Choroid plexus epithelial cell (primary cell): ENCODE data around the gene TP63.

ENCODE experiments used
- DNase-seq: peaks from one replicate; pipeline ENCODE4 v3.0.0-alpha.2; 2010; ENCODE audit warnings: low read depth
- H3K4me3 ChIP-seq: 2 replicates; pipeline ENCODE4 v1.5.1; 2011; ENCODE audit warnings: low read depth, mild to moderate bottlenecking, control low read depth, low read length, moderate library complexity
- TF ChIP-seq, protein P1 (sequence below): conservative IDR thresholded peaks from 2 replicates; pipeline ENCODE4 v1.5.1; 2011; ENCODE audit warnings: low read depth, mild to moderate bottlenecking, control low read depth, inconsistent platforms, low read length, moderate library complexity

The TP63 gene

DNA sequence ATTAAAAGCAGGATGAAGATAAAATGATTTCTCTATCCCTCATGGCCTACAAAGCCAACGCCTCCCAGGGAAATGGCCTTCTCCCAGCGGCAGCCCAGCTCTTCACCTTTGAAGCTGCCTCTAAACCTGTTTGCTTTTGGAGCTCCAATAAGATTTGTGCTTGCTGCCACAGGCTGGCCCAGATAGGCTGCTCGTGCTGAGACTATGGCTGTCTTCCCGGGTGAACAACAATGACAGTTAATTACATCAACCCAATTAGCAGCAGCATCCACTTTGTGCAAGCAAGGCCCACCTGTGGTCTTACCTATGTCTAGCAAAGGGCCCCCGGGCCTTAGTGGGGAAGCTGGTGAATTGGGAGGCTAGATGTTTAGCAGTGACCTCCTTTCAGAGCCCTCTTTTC is 309.9 kb downstream of the TP63 start:
- TF ChIP-seq, protein P1, sequence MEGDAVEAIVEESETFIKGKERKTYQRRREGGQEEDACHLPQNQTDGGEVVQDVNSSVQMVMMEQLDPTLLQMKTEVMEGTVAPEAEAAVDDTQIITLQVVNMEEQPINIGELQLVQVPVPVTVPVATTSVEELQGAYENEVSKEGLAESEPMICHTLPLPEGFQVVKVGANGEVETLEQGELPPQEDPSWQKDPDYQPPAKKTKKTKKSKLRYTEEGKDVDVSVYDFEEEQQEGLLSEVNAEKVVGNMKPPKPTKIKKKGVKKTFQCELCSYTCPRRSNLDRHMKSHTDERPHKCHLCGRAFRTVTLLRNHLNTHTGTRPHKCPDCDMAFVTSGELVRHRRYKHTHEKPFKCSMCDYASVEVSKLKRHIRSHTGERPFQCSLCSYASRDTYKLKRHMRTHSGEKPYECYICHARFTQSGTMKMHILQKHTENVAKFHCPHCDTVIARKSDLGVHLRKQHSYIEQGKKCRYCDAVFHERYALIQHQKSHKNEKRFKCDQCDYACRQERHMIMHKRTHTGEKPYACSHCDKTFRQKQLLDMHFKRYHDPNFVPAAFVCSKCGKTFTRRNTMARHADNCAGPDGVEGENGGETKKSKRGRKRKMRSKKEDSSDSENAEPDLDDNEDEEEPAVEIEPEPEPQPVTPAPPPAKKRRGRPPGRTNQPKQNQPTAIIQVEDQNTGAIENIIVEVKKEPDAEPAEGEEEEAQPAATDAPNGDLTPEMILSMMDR = no peak
- no peak overlapping the region for H3K4me3 ChIP-seq
- no peak for DNase-seq

DNA sequence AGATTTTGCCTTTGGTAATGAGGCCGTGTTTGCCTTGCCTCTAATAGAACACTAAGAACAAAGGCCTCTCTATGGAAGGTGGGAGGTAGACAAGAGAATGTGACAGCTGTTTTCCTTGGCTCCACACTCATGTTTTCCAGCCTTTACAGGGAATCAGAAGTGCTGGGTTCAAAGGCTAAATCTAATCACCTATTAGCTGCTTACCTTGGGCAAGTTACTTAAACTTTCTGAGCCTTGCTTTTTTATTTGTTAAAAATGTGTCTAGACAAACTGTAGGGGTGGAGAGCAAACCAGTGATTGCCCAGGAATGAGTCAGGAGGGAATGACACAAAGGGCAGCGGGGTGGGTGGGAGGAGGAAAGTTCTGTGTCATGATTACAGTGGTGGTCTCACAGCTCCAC is 310.5 kb downstream of the TP63 start:
- no peak overlapping the region for H3K4me3 ChIP-seq
- TF ChIP-seq, protein P1 = no peak
- peak; percentile 54 for DNase-seq

DNA sequence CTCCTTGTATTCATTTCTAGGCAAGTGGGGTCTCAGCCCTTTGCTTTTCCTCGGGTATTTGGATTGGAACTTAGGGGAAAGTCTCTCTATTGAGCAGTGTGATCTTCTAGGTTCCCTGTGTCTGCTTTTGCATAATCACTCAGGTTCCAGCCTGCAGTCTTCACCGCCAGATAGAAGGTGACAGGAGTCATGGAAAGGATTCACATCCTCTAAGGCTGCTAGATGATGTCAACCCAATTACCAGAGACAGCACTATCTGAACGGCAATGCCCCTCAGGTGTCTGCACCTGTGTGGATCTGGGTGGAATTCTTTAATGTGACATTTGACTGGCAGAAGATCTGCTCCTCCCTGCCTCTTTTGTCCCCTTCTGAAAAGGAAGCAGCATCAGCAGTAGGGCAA is 311.8 kb downstream of the TP63 start:
- no peak overlapping the region for H3K4me3 ChIP-seq
- TF ChIP-seq, protein P1 = no peak
- no peak for DNase-seq

DNA sequence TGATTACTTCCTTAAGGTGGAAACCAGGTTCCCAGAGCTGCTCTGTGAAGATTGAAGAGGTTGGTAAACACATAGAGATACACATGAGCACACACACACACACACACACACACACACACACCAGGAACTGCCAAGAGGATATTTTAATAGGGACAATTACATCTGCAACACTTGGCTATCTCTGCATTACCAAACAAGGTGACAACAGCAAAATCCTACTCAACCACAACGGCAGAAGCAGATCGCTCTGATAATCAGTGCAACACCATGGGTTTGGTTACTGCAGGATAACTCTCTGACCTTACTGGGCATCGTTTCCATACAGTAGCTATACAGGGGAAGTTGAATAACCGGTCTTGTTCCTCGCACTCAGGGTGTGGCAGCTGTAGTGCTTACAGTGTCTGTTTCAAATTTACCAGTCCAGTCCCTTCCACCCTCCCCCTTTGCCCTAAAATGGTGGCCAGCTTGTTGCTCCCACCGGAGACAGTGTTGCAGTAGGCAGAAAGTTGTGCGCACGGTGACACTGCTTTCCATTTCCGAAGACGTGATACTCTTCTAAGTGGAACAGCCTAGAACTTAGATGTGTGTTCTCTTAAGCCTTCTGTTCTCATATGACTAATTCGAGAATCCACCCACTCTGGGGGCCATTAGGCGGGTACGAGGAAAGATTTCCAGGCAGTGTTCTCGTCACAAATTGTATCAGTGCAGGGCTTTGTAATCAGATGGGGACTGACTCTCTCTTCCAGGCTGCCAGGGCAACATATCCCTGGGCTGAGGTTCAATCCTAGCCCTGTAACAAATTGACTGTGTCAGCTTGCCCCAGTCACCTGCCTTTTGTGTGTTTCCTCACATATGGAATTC is 313.3 kb downstream of the TP63 start:
- no peak for DNase-seq
- TF ChIP-seq, protein P1 = no peak
- no peak overlapping the region for H3K4me3 ChIP-seq

DNA sequence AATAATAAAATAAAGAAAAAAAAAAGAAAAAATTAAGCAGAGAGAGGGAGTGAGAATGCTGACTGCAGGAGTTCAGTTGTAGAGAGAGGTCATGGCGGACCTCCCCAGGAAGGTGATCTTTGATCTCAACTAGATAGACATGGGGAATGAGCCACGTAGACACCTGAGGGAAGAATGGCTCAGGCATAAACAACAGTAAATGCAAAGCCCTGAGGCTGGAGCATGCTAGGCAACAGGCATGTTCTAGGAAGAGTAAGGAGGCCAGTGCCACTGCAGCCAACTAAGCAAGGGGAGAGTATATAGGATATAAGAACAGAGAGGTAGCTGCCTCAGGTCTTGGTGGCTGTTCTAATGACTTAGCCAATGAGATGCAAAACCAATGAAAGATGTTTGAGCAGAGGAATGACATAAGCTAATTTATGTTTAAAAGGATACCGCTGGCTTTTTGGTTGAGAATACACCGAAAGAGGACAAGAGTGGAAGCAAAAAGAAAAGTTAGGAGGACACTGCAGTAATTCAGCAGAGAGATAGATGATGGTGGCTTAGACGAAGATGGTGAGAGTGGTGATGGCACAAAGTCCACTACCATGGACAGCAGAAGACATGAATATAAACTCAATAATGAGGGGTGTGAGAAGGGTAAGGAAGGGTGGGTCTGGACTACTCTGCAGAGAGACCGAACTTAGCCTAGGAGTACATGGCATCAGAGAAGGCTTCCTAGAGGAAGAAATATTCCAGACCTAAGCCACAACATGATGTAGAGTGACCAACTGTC is 314.9 kb downstream of the TP63 start:
- TF ChIP-seq, protein P1 = no peak
- no peak for DNase-seq
- no peak overlapping the region for H3K4me3 ChIP-seq
